ENCODE measurements around the gene DAGLA.

DNA sequence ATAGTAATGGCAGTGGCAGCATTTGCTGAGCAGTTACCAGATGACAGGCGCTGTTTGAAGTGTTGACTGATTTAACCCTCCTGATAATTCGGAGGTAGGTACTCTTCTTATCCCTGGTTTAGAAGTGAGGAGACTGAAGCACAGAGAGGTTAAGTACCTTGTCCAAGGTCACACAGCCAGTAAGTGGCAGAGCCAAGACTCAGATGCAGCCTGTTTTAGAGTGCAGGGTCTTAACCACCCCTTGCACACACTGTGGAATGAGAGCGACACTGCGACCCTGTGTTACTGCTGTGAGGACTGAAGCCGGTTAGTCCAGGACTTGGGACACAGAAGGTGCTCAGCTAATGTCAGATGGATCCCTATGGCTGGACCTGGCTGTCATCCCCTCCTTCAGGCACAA, 34.7 kb downstream of the DAGLA start:
- TF ChIP-seq, protein P1, sequence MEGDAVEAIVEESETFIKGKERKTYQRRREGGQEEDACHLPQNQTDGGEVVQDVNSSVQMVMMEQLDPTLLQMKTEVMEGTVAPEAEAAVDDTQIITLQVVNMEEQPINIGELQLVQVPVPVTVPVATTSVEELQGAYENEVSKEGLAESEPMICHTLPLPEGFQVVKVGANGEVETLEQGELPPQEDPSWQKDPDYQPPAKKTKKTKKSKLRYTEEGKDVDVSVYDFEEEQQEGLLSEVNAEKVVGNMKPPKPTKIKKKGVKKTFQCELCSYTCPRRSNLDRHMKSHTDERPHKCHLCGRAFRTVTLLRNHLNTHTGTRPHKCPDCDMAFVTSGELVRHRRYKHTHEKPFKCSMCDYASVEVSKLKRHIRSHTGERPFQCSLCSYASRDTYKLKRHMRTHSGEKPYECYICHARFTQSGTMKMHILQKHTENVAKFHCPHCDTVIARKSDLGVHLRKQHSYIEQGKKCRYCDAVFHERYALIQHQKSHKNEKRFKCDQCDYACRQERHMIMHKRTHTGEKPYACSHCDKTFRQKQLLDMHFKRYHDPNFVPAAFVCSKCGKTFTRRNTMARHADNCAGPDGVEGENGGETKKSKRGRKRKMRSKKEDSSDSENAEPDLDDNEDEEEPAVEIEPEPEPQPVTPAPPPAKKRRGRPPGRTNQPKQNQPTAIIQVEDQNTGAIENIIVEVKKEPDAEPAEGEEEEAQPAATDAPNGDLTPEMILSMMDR (IDR thresholded peaks at IDR 0.05; ENCODE audit: insufficient read depth, low read length, poor library complexity, severe bottlenecking), result no peak
- no peak for TF ChIP-seq EZH2phosphoT487 (conservative IDR thresholded peaks at IDR 0.05; ENCODE audit: low read length)

Data from SU-DHL-6 (cell line).